ENCODE data around the gene CAMTA1.

CAMTA1 gene

GRCh38 chr1:7578206-7578605 lies 793.0 kb downstream of the CAMTA1 start:
- no peak for DNase-seq

- DNase-seq = no peak
Observed at GRCh38 chr1:7579016-7579415, 793.8 kb downstream of the CAMTA1 start.

GRCh38 chr1:7579831-7580804 lies 794.9 kb downstream of the CAMTA1 start:
- no peak for DNase-seq

- no peak for DNase-seq
Observed at GRCh38 chr1:7580923-7581753, 795.9 kb downstream of the CAMTA1 start.

- DNase-seq = no peak
Observed at GRCh38 chr1:7581754-7582459, 796.7 kb downstream of the CAMTA1 start.

- DNase-seq = no peak
Observed at GRCh38 chr1:7582460-7582972, 797.3 kb downstream of the CAMTA1 start.

GRCh38 chr1:7583291-7584096 lies 798.2 kb downstream of the CAMTA1 start:
- DNase-seq = no peak

GRCh38 chr1:7584157-7584556 lies 798.9 kb downstream of the CAMTA1 start:
- no peak for DNase-seq

- DNase-seq = no peak
Observed at GRCh38 chr1:7584643-7585042, 799.4 kb downstream of the CAMTA1 start.

- no peak for DNase-seq
Observed at GRCh38 chr1:7585216-7585907, 800.1 kb downstream of the CAMTA1 start.

GRCh38 chr1:7586031-7586941 lies 801.0 kb downstream of the CAMTA1 start:
- DNase-seq = no peak

- peak; percentile 66 for DNase-seq
Observed at GRCh38 chr1:7587108-7587772, 802.0 kb downstream of the CAMTA1 start.

- peak; percentile 17 for DNase-seq
Observed at GRCh38 chr1:7587773-7588456, 802.7 kb downstream of the CAMTA1 start.

- DNase-seq = no peak
Observed at GRCh38 chr1:7588457-7588827, 803.2 kb downstream of the CAMTA1 start.

GRCh38 chr1:7589080-7589735 lies 804.0 kb downstream of the CAMTA1 start:
- DNase-seq = no peak

GRCh38 chr1:7589774-7590425 lies 804.6 kb downstream of the CAMTA1 start:
- DNase-seq = no peak

- DNase-seq = no peak
Observed at GRCh38 chr1:7590426-7590790, 805.2 kb downstream of the CAMTA1 start.

GRCh38 chr1:7591565-7591964 lies 806.3 kb downstream of the CAMTA1 start:
- no peak for DNase-seq

Measured in NCI-H2227 treated with DMSO at 0.1 percent for 48 hours (cell line).